K562 (cell line): ENCODE data around the gene DAPK1. TPM values are rescaled to one million over a fixed set of nuclear protein-coding genes. Genes with fewer than 3 reads are reported as not detected.

Experiments
- ARID1B ChIP-seq: fragments of 450-650 bp; IDR thresholded peaks from 2 replicates; pipeline ENCODE4 v1.6.1; 2016; ENCODE audit warnings: antibody characterized with exemption, mild to moderate bottlenecking, inconsistent platforms
- CBFA2T2 ChIP-seq: fragments of 450-650 bp; conservative IDR thresholded peaks from 2 replicates; pipeline ENCODE4 v1.6.1; 2017; ENCODE audit warnings: mild to moderate bottlenecking
- CHD1 ChIP-seq: fragments of 200-600 bp; sonication (generic); IDR thresholded peaks from one replicate; pipeline ENCODE4 v1.6.1; 2012; ENCODE audit warnings: mild to moderate bottlenecking, moderate library complexity, low read length, inconsistent platforms
- CREB1 ChIP-seq, 2 experiments: sonication (generic) in 1 of 2; formaldehyde crosslinking in 1 of 2; IDR thresholded peaks; 2 replicates each; pipeline versions ENCODE4 v1.6.1 to v1.8.0; 2012 to 2022; ENCODE audit warnings: inconsistent platforms in 1 of 2, mild to moderate bottlenecking in 1 of 2, missing genetic modification reagents in 1 of 2, moderate library complexity in 1 of 2
- CTCFL ChIP-seq: IDR thresholded peaks from 2 replicates; pipeline ENCODE4 v1.6.1; 2011; ENCODE audit warnings: borderline replicate concordance, low read depth, mild to moderate bottlenecking, moderate library complexity, low read length; ENCODE audit not compliant: insufficient read depth, poor library complexity, severe bottlenecking
- FOXK2 ChIP-seq, 2 experiments: fragments of 450-650 bp; IDR thresholded peaks in 1 of 2; conservative IDR thresholded peaks in 1 of 2; 2 replicates each; pipeline ENCODE4 v1.6.1; 2016; ENCODE audit warnings: low read depth in 2 of 2, mild to moderate bottlenecking in 1 of 2
- HDAC2 ChIP-seq: fragments of 450-650 bp; IDR thresholded peaks from 2 replicates; pipeline ENCODE4 v1.6.1; 2016; ENCODE audit warnings: mild to moderate bottlenecking
- HIVEP1 ChIP-seq: fragments of 250-450 bp; sonication (Bioruptor Pico); IDR thresholded peaks from 2 replicates; pipeline ENCODE4 v1.4.0; 2020; ENCODE audit warnings: mild to moderate bottlenecking
- NCOA4 ChIP-seq: fragments of 450-650 bp; IDR thresholded peaks from 2 replicates; pipeline ENCODE4 v1.6.1; 2018; ENCODE audit warnings: mild to moderate bottlenecking; ENCODE audit not compliant: partially characterized antibody
- NR3C1 ChIP-seq: sonication (generic); formaldehyde crosslinking; IDR thresholded peaks from 2 replicates; pipeline ENCODE4 v1.8.1; 2022; ENCODE audit warnings: missing genetic modification reagents
- NRF1 ChIP-seq, 2 experiments: fragments of 450-650 bp; IDR thresholded peaks in 1 of 2; conservative IDR thresholded peaks in 1 of 2; 2 replicates each; pipeline ENCODE4 v1.6.1; 2014; ENCODE audit warnings: mild to moderate bottlenecking in 2 of 2
- PBX2 ChIP-seq, 2 experiments: IDR thresholded peaks in 1 of 2; conservative IDR thresholded peaks in 1 of 2; 2 replicates each; pipeline ENCODE4 v1.6.1; 2016; ENCODE audit warnings: low read depth in 2 of 2, mild to moderate bottlenecking in 1 of 2, missing compliant biosample characterization in 1 of 2, missing genetic modification characterization in 1 of 2, moderate library complexity in 1 of 2
- RAD51 ChIP-seq: fragments of 450-650 bp; IDR thresholded peaks from 2 replicates; pipeline ENCODE4 v1.7.1; 2016; ENCODE audit warnings: low read depth, mild to moderate bottlenecking, borderline replicate concordance
- RBM17 ChIP-seq: fragments of 200-400 bp; formaldehyde crosslinking; IDR thresholded peaks from 2 replicates; pipeline ENCODE4 v1.6.1; 2017; ENCODE audit warnings: low read depth, mild to moderate bottlenecking, low read length, borderline replicate concordance
- RHOXF2B ChIP-seq: fragments of 250-450 bp; sonication (Bioruptor Pico); conservative IDR thresholded peaks from 2 replicates; pipeline ENCODE4 v1.5.1; 2021
- TAF7 ChIP-seq: fragments of 450-650 bp; IDR thresholded peaks from 2 replicates; pipeline ENCODE4 v1.6.1; 2016; ENCODE audit warnings: missing genetic modification characterization, missing compliant biosample characterization
- TAL1 ChIP-seq: fragments of 450-650 bp; IDR thresholded peaks from 2 replicates; pipeline ENCODE4 v1.6.1; 2016; ENCODE audit warnings: mild to moderate bottlenecking
- ZBTB34 ChIP-seq: fragments of 250-450 bp; sonication (Bioruptor Pico); IDR thresholded peaks from 2 replicates; pipeline ENCODE4 v1.8.0; 2021; ENCODE audit warnings: mild to moderate bottlenecking, moderate library complexity
- ZKSCAN3 ChIP-seq: fragments of 250-450 bp; sonication (Bioruptor Pico); IDR thresholded peaks from 2 replicates; pipeline ENCODE4 v1.4.0; 2020
- ZNF12 ChIP-seq: sonication (generic); formaldehyde crosslinking; IDR thresholded peaks from 2 replicates; pipeline ENCODE4 v1.4.0; 2020; ENCODE audit warnings: mild to moderate bottlenecking, missing genetic modification reagents
- ZNF717 ChIP-seq: fragments of 250-450 bp; sonication (Bioruptor Pico); IDR thresholded peaks from 2 replicates; pipeline ENCODE4 v1.5.0; 2021
- ZNF780A ChIP-seq: fragments of 250-450 bp; sonication (Bioruptor Pico); IDR thresholded peaks from 2 replicates; pipeline ENCODE4 v1.5.0; 2021; ENCODE audit warnings: mild to moderate bottlenecking
- polyA plus RNA-seq, 8 experiments: library from polyadenylated mRNA; depleted of rRNA in 4 of 8; stranded (reverse) in 5 of 8; unstranded in 3 of 8; fragments of >200 nt; fragmentation: Nextera tagmentation in 2 of 8; fragmentation: Illumina TruSeq in 1 of 8; extraction: Ambion mirVana in 2 of 8; extraction: Trizol in 1 of 8; gene quantifications; 2 replicates each; pipeline versions ENCODE4 v1.2.1 to v1.2.3, GENCODE V29; 2011 to 2014; ENCODE audit warnings: inconsistent platforms in 1 of 8, missing spikeins in 1 of 8
- total RNA-seq, 7 experiments: library from RNA; depleted of rRNA in 6 of 7; stranded (reverse); fragments of >200 nt in 6 of 7; fragmentation: Illumina TruSeq in 2 of 7; extraction: Trizol in 2 of 7; gene quantifications; 2 replicates each; pipeline versions ENCODE4 v1.2.1 to v1.2.3, GENCODE V29; 2011 to 2021; ENCODE audit warnings: low replicate concordance in 1 of 7

The DAPK1 gene
- total and polyA plus RNA-seq, 9 of the 15 experiments (the other 6 are each of a cell fraction or from before 2014, with no cell fraction given), result 1.7 to 26.4 (median 15.8) TPM

GRCh38 chr9:87592554-87593358, 95.1 kb downstream of the DAPK1 start (continued):
- TF ChIP-seq TAL1 (peak; percentile 38; the same call in 1 of the 2 replicates), ZKSCAN3 (CRISPR knock-in tag) (no peak), NCOA4 (no peak), ZNF12 (CRISPR knock-in tag) (no peak), HIVEP1 (no peak), CBFA2T2 (peak; percentile 54), CREB1 (IDR thresholded peaks at IDR 0.05) (no peak), CREB1 (CRISPR knock-in tag; IDR thresholded peaks at IDR 0.05) (no peak), ZBTB34 (CRISPR knock-in tag) (no peak), TAF7 (tag) (no peak), NRF1 (conservative IDR thresholded peaks at IDR 0.05 in 1 of 2, IDR thresholded peaks at IDR 0.05 in 1 of 2) (0 out of 4 replicates have a peak, but pooled peaks of 1 of the 2 experiments have one; percentile 6), HDAC2 (0 out of 2 replicates have a peak, but pooled peaks have one; percentile 31), ZNF780A (CRISPR knock-in tag) (no peak), CTCFL (no peak), CHD1 (no peak), RHOXF2B (CRISPR knock-in tag) (no peak), ARID1B (peak; percentile 71), ZNF717 (CRISPR knock-in tag) (no peak), NR3C1 (CRISPR knock-in tag) (no peak), RAD51 (no peak), RBM17 (no peak), PBX2 (CRISPR knock-in tag; IDR thresholded peaks at IDR 0.05; ENCODE audit: low read depth) (no peak), PBX2 (tag; conservative IDR thresholded peaks at IDR 0.05; ENCODE audit: low read depth) (0 out of 2 replicates have a peak, but pooled peaks have one; percentile 16), FOXK2 (conservative IDR thresholded peaks at IDR 0.05 in 1 of 2, IDR thresholded peaks at IDR 0.05 in 1 of 2; ENCODE audit: low read depth in 2 of 2) (no peak)
